Testis (tissue), 3 donors: ENCODE data around the gene CAPN6. TPM values are rescaled to one million over a fixed set of nuclear protein-coding genes. Genes with fewer than 3 reads are reported as not detected.

Source experiments
- DNase-seq: peaks from one replicate; pipeline ENCODE4 v3.0.0-alpha.2; 2019
- H3K27ac ChIP-seq, 2 donors: fragments of 200-600 bp; sonication (generic); one replicate each; pipeline ENCODE4 v1.5.1; 2019
- H3K27me3 ChIP-seq: fragments of 200-600 bp; sonication (generic); one replicate; pipeline ENCODE4 v1.5.1; 2019
- H3K36me3 ChIP-seq: fragments of 200-600 bp; sonication (generic); one replicate; pipeline ENCODE4 v1.5.1; 2017; ENCODE audit warnings: low read depth; ENCODE audit errors: missing control alignments
- H3K4me1 ChIP-seq: fragments of 200-600 bp; sonication (generic); one replicate; pipeline ENCODE4 v1.5.1; 2019
- H3K4me3 ChIP-seq, 2 donors: fragments of 200-600 bp; sonication (generic); one replicate each; pipeline ENCODE4 v1.5.1; 2017 to 2019
- H3K9me3 ChIP-seq: fragments of 200-600 bp; sonication (generic); one replicate; pipeline ENCODE4 v1.5.1; 2017
- POLR2A ChIP-seq: fragments of 450-650 bp; IDR thresholded peaks from one replicate; pipeline ENCODE4 v1.6.1; 2017; ENCODE audit warnings: antibody characterized with exemption, mild to moderate bottlenecking, moderate library complexity
- WGBS, 2 donors: methylation state at CpG; one replicate each; pipeline ENCODE4 v1.1.5; 2018; 5-methylcytosine and 5-hydroxymethylcytosine counted together
- intact Hi-C: fragments of 100-400 bp; cut with DNase I; formaldehyde crosslinking; loops from one replicate; pipeline ENCODE4 v1.15.1; 2023; ENCODE audit warnings: low total_unique reads
- polyA plus RNA-seq: library from polyadenylated mRNA; stranded (reverse); fragments of 350-450 nt; fragmentation: Illumina TruSeq; extraction: RNeasy Lipid Tissue Mini Kit (QIAGEN cat#74804); gene quantifications from one replicate; pipeline ENCODE4 v1.2.3, GENCODE V29; 2014; ENCODE audit warnings: low read depth, low replicate concordance; ENCODE audit not compliant: insufficient read depth
- total RNA-seq, 2 donors: library from RNA; depleted of rRNA; stranded (reverse); fragments of >200 nt; gene quantifications; one replicate each; pipeline ENCODE4 v1.2.3, GENCODE V29; 2016
- TF ChIP-seq, protein P1 (sequence below), 3 experiments: fragments of 450-650 bp in 2 of 3; fragments of 200-600 bp in 1 of 3; sonication (generic) in 1 of 3; IDR thresholded peaks; one replicate each; pipeline ENCODE4 v1.5.1; 2016 to 2019; ENCODE audit warnings: antibody characterized with exemption in 3 of 3, mild to moderate bottlenecking in 2 of 3, moderate library complexity in 1 of 3

CAPN6 gene
- total and polyA plus RNA-seq, 3 donors from 2014 or later, result 1.0 to 13.3 (median 2.8) TPM

GRCh38 chrX:111308039-111308438 is 37.8 kb upstream of the CAPN6 start:
- Histone ChIP-seq H3K9me3 (no peaks in the 10 kb centered on the region), H3K27ac (no peak overlapping the region), H3K36me3 (no peaks in the 10 kb centered on the region), H3K4me3 (no peak overlapping the region), H3K27me3 (no peaks in the 10 kb centered on the region), H3K4me1 (no peaks in the 10 kb centered on the region)
- DNase-seq, result no peak
- TF ChIP-seq POLR2A, result no peak
- TF ChIP-seq, protein P1, sequence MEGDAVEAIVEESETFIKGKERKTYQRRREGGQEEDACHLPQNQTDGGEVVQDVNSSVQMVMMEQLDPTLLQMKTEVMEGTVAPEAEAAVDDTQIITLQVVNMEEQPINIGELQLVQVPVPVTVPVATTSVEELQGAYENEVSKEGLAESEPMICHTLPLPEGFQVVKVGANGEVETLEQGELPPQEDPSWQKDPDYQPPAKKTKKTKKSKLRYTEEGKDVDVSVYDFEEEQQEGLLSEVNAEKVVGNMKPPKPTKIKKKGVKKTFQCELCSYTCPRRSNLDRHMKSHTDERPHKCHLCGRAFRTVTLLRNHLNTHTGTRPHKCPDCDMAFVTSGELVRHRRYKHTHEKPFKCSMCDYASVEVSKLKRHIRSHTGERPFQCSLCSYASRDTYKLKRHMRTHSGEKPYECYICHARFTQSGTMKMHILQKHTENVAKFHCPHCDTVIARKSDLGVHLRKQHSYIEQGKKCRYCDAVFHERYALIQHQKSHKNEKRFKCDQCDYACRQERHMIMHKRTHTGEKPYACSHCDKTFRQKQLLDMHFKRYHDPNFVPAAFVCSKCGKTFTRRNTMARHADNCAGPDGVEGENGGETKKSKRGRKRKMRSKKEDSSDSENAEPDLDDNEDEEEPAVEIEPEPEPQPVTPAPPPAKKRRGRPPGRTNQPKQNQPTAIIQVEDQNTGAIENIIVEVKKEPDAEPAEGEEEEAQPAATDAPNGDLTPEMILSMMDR (IDR thresholded peaks at IDR 0.05), result no peak
- intact Hi-C loops, result no loop called here
- WGBS, 2 donors, result 74 to 75% methylated on average over 3 of the region's 3 CpGs

GRCh38 chrX:111302284-111302683 is 32.0 kb upstream of the CAPN6 start:
- Histone ChIP-seq H3K4me1 (no peaks in the 10 kb centered on the region), H3K27ac (no peak overlapping the region), H3K9me3 (no peaks in the 10 kb centered on the region), H3K36me3 (no peaks in the 10 kb centered on the region), H3K4me3 (no peak overlapping the region), H3K27me3 (no peaks in the 10 kb centered on the region)
- 82 to 93% methylated on average over 2 of the region's 2 CpGs for WGBS, 2 donors
- intact Hi-C loops, result no loop called here
- no peak for TF ChIP-seq POLR2A
- TF ChIP-seq, protein P1 (IDR thresholded peaks at IDR 0.05), result no peak
- DNase-seq, result no peak

DNA sequence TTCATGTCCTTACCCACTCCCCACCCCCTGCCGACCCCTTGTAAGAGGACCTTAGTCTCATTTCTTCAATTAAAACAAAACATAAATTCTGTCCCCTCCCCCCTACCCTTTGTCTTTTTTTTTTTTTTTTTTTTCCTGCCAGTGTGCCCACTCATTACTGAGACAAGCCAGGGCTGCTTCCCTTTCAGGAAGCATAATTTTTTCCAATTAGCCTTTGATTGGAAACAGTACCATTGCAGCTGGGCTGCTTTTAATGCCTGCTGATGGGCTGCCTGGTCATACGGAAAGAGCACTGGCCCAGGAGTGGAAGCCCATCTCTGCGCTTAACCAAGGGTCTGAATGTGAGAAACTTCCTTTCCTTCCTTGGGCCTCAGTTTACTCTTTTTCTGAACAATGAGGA is 18.6 kb upstream of the CAPN6 start:
- intact Hi-C loops, result no loop called here
- Histone ChIP-seq H3K27me3 (no peaks in the 10 kb centered on the region), H3K36me3 (no peaks in the 10 kb centered on the region), H3K4me3 (no peak overlapping the region), H3K9me3 (no peaks in the 10 kb centered on the region), H3K4me1 (no peaks in the 10 kb centered on the region), H3K27ac (no peak overlapping the region)
- no peak for DNase-seq
- 92 to 97% methylated on average over 3 of the region's 3 CpGs for WGBS, 2 donors
- TF ChIP-seq POLR2A, result no peak
- TF ChIP-seq, protein P1 (IDR thresholded peaks at IDR 0.05), result no peak

- H3K4me3 ChIP-seq, result no peak overlapping the region
- DNase-seq, result no peak
- no peaks in the 10 kb centered on the region for H3K27me3 ChIP-seq
- H3K4me1 ChIP-seq, result no peaks in the 10 kb centered on the region
- H3K27ac ChIP-seq, result no peak overlapping the region
- no peaks in the 10 kb centered on the region for H3K36me3 ChIP-seq
- no peaks in the 10 kb centered on the region for H3K9me3 ChIP-seq
- 73 to 80% methylated on average over 5 to 8 of the region's 8 CpGs for WGBS, 2 donors
- intact Hi-C loops, result no loop called here
- TF ChIP-seq, protein P1 (IDR thresholded peaks at IDR 0.05), result no peak
- TF ChIP-seq POLR2A, result no peak
These were observed 14.5 kb upstream of the CAPN6 start for GRCh38 chrX:111284631-111285293.

DNA sequence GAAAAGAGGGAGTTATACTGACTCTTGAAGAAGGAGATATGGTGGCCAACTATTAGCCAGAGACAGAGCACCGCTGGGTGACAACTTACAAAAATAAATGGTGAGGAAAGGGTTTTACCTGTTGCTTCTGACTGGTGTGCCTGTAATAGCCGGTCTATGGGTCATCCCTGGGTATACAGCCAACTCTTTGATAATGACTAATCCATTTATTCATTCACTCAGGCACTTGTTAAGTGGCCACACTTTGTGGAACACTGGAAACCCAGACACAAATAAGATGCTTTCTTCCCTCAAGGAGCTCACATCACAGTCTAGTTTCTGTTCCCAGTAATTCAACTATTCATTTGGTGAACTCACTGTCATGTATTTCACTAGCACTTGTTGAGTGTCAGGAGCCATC is 13.2 kb upstream of the CAPN6 start:
- DNase-seq, result no peak
- intact Hi-C loops, result no loop called here
- no peak overlapping the region for H3K27ac ChIP-seq
- WGBS, 2 donors, result 91 to 100% methylated on average over 1 to 2 of the region's 2 CpGs
- TF ChIP-seq POLR2A, result no peak
- TF ChIP-seq, protein P1 (IDR thresholded peaks at IDR 0.05), result no peak
- H3K27me3 ChIP-seq, result no peaks in the 10 kb centered on the region
- H3K36me3 ChIP-seq, result no peaks in the 10 kb centered on the region
- H3K9me3 ChIP-seq, result no peaks in the 10 kb centered on the region
- H3K4me1 ChIP-seq, result no peaks in the 10 kb centered on the region
- no peak overlapping the region for H3K4me3 ChIP-seq
